B cell (primary cell): Measurements from ENCODE around the gene ATXN7. TPM values are rescaled to one million over a fixed set of nuclear protein-coding genes. Genes with fewer than 3 reads are reported as not detected.

Experiments used
- ATAC-seq: fragments of 200-7000 bp; cut with Tn5 transposase; one replicate; pipeline ENCODE4 v1.10.0; 2021; ENCODE audit warnings: low read depth, mild to moderate bottlenecking, moderate number of reproducible peaks, moderate library complexity
- CTCF ChIA-PET: fragments of 350-600 bp; sonication (Branson Sonifier 250); formaldehyde crosslinking; loops from one replicate; lab custom pipeline; 2021; ENCODE audit warnings: antibody characterized with exemption, inconsistent platforms; lab: Charles Lee
- POLR2A ChIA-PET: fragments of 350-600 bp; sonication (Branson Sonifier 250); formaldehyde crosslinking; loops from one replicate; lab custom pipeline; 2021; ENCODE audit warnings: antibody characterized with exemption; lab: Charles Lee
- DNase-seq: peaks from one replicate; pipeline ENCODE4 v3.0.0; 2013
- H2AFZ ChIP-seq: 2 replicates; pipeline ENCODE4 v1.6.1; 2012; ENCODE audit warnings: mild to moderate bottlenecking, low read depth, low read length; ENCODE audit not compliant: insufficient read depth, poor library complexity, severe bottlenecking
- H3K27ac ChIP-seq, 2 donors: 1 replicate in 1 of 2; 2 replicates in 1 of 2; pipeline ENCODE4 v1.5.1; 2012 to 2013; ENCODE audit warnings: low read length in 2 of 2, mild to moderate bottlenecking in 2 of 2, moderate library complexity in 1 of 2
- H3K27me3 ChIP-seq, 4 experiments: fragments of 200-600 bp in 1 of 4; sonication (generic) in 1 of 4; replicated peaks in 1 of 4; 1 replicate in 2 of 4; 2 replicates in 2 of 4; pipeline versions ENCODE4 v1.6.1 to v1.7.0; 2013 to 2016; ENCODE audit warnings: low read length in 3 of 4, mild to moderate bottlenecking in 2 of 4, mixed read lengths in 1 of 4, moderate library complexity in 1 of 4; ENCODE audit not compliant: insufficient read depth in 4 of 4, control insufficient read depth in 3 of 4; ENCODE audit errors: control extremely low read depth in 1 of 4
- H3K36me3 ChIP-seq, 2 experiments: replicated peaks in 1 of 2; 1 replicate in 1 of 2; 2 replicates in 1 of 2; pipeline versions ENCODE4 v1.6.1 to v1.7.1; 2013; ENCODE audit warnings: low read length in 1 of 2; ENCODE audit not compliant: insufficient read depth in 2 of 2, control insufficient read depth in 1 of 2; ENCODE audit errors: control extremely low read depth in 1 of 2, extremely low read depth in 1 of 2
- H3K4me1 ChIP-seq, 2 donors: fragments of 200-600 bp in 1 of 2; sonication (generic) in 1 of 2; 1 replicate in 1 of 2; 2 replicates in 1 of 2; pipeline versions ENCODE4 v1.5.1 to v1.6.1; 2013 to 2017; ENCODE audit warnings: low read length in 2 of 2; ENCODE audit not compliant: control insufficient read depth in 2 of 2, insufficient read depth in 2 of 2
- H3K4me2 ChIP-seq: replicated peaks from 2 replicates; pipeline ENCODE3; 2012; ENCODE audit warnings: mild to moderate bottlenecking, low read depth, low read length; ENCODE audit not compliant: poor library complexity, severe bottlenecking
- H3K4me3 ChIP-seq, 5 experiments: fragments of 200-600 bp in 1 of 5; sonication (generic) in 1 of 5; 1 replicate in 3 of 5; 2 replicates in 2 of 5; pipeline versions ENCODE4 v1.5.1 to v1.7.0; 2011 to 2016; ENCODE audit warnings: low read length in 4 of 5, mild to moderate bottlenecking in 4 of 5, low read depth in 2 of 5, control low read depth in 1 of 5, moderate library complexity in 1 of 5; ENCODE audit not compliant: insufficient read depth in 1 of 5; ENCODE audit errors: control extremely low read depth in 1 of 5, extremely low read depth in 1 of 5
- H3K79me2 ChIP-seq: fragments of 200-600 bp; sonication (generic); one replicate; pipeline ENCODE4 v1.6.0; 2016; ENCODE audit warnings: low read length; ENCODE audit not compliant: control insufficient read depth, insufficient read depth
- H3K9ac ChIP-seq: fragments of 200-600 bp; sonication (generic); 2 replicates; pipeline ENCODE4 v1.6.1; 2017; ENCODE audit warnings: mild to moderate bottlenecking, low read length, moderate library complexity
- H3K9me3 ChIP-seq, 3 donors: one replicate each; pipeline versions ENCODE4 v1.6.1 to v1.7.1; 2013; ENCODE audit warnings: low read length in 2 of 3; ENCODE audit not compliant: control insufficient read depth in 2 of 3, insufficient read depth in 1 of 3; ENCODE audit errors: control extremely low read depth in 1 of 3
- H4K20me1 ChIP-seq: 2 replicates; pipeline ENCODE4 v1.6.0; 2012; ENCODE audit warnings: mild to moderate bottlenecking, low read length; ENCODE audit not compliant: insufficient read depth, control insufficient read depth, poor library complexity, severe bottlenecking
- H3K27ac Mint-ChIP-seq: one replicate; pipeline ENCODE4 v1.8.0; 2021; ENCODE audit warnings: mixed read lengths
- H3K27me3 Mint-ChIP-seq: one replicate; pipeline ENCODE4 v1.8.0; 2021; ENCODE audit warnings: mixed read lengths
- H3K4me1 Mint-ChIP-seq: one replicate; pipeline ENCODE4 v1.8.0; 2021; ENCODE audit warnings: mixed read lengths
- H3K4me3 Mint-ChIP-seq: one replicate; pipeline ENCODE4 v1.8.0; 2021; ENCODE audit warnings: mixed read lengths
- H3K9me3 Mint-ChIP-seq: one replicate; pipeline ENCODE4 v1.8.0; 2022; ENCODE audit warnings: mixed read lengths; ENCODE audit not compliant: insufficient read depth
- EZH2 ChIP-seq: IDR thresholded peaks from 2 replicates; pipeline ENCODE4 v1.6.1; 2012; ENCODE audit warnings: borderline replicate concordance, low read depth, mild to moderate bottlenecking, moderate library complexity, low read length; ENCODE audit not compliant: insufficient read depth, poor library complexity, severe bottlenecking
- WGBS: methylation state at CpG from one replicate; pipeline ENCODE4 v1.1.5; 2013; ENCODE audit warnings: missing lambda C conversion rate; ENCODE audit not compliant: insufficient coverage; 5-methylcytosine and 5-hydroxymethylcytosine counted together
- intact Hi-C: fragments of 100-400 bp; cut with micrococcal nuclease; formaldehyde crosslinking; loops from one replicate; pipeline ENCODE4 v1.10.0; 2022
- polyA plus RNA-seq: library from polyadenylated mRNA; depleted of rRNA; stranded (reverse); fragments of >200 nt; gene quantifications from 2 replicates; pipeline ENCODE4 v1.2.3, GENCODE V29; 2012
- total RNA-seq, 2 donors: library from RNA; stranded (reverse); fragments of 120-200 nt in 1 of 2; gene quantifications; 1 replicate in 1 of 2; 2 replicates in 1 of 2; pipeline versions ENCODE4 v1.2.3 to v1.2.4, GENCODE V29; 2013 to 2022
- TF ChIP-seq, protein P1 (sequence below): fragments of 200-600 bp; IDR thresholded peaks from one replicate; pipeline ENCODE4 v1.8.0; 2022; ENCODE audit warnings: antibody characterized with exemption, mild to moderate bottlenecking

Gene ATXN7
- total and polyA plus RNA-seq, 2 donors (not counting 1 experiment from before 2014, with no cell fraction given), result 18.1 to 74.3 TPM

DNA sequence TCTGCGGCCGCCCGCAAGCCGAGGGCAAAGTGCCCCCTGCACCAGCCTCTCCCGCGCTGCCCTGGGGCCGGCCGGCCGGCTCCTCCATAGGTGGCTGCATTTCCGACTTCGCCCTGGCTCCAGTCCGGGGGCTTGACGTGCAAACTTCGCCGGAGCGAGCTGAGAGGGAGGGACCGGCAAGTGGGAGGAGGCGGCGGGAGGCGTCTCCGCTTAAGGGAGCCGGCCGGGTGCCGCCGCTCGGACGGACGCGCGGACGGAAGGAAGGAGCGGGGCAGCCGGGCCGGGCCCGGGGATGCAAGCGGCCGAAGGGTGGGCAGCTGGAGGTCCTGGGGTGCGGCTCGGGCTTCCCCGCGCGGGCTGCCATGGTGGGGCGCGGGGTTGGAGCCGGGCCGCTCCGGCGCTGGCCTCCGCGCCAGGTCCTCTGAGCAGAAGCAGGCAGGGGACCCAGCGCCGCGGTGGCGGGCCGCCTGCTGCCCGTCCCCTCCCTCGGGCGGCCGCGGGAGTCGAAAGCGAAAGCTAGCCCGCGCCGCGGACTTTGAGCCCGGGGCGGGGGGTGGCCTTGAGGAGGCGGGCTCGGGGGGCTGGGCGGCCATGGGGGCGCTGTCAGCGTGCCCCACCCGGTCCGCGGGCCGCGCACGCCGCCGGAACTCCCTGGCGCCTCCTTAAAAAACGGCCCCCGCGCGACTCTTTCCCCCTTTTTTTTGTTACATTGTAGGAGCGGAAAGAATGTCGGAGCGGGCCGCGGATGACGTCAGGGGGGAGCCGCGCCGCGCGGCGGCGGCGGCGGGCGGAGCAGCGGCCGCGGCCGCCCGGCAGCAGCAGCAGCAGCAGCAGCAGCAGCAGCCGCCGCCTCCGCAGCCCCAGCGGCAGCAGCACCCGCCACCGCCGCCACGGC, 48.5 kb downstream of the ATXN7 start, which contains the start of gene SCAANT1:
SCAANT1 (minus strand) TSS at position 511 of the 895 bp plus-strand sequence.
- Histone ChIP-seq H4K20me1 (no peaks in the 10 kb centered on the region), H3K79me2 (peaks cover 2% of the 10 kb centered on the region), H2AFZ (peak within 1 kb of the TSS; percentile 81), H3K4me3 (peak within 1 kb of the TSS; percentile 54 to 73 (median 63)), H3K27me3 (no peaks in the 10 kb centered on the region), H3K4me1 (peaks cover 17 to 25% of the 10 kb centered on the region in 2 donors), H3K27ac (peak within 1 kb of the TSS; percentile 70 to 87), H3K9ac (peak within 1 kb of the TSS; percentile 83), H3K4me2 (peak within 1 kb of the TSS; percentile 88), H3K9me3 (no peaks in the 10 kb centered on the region), H3K36me3 (peaks cover 0 to 11% of the 10 kb centered on the region in 2 experiments)
- no peaks in the 10 kb centered on the region for H3K27me3 Mint-ChIP-seq
- peak; percentile 70 for ATAC-seq
- TF ChIP-seq EZH2, result no peak
- TF ChIP-seq, protein P1, sequence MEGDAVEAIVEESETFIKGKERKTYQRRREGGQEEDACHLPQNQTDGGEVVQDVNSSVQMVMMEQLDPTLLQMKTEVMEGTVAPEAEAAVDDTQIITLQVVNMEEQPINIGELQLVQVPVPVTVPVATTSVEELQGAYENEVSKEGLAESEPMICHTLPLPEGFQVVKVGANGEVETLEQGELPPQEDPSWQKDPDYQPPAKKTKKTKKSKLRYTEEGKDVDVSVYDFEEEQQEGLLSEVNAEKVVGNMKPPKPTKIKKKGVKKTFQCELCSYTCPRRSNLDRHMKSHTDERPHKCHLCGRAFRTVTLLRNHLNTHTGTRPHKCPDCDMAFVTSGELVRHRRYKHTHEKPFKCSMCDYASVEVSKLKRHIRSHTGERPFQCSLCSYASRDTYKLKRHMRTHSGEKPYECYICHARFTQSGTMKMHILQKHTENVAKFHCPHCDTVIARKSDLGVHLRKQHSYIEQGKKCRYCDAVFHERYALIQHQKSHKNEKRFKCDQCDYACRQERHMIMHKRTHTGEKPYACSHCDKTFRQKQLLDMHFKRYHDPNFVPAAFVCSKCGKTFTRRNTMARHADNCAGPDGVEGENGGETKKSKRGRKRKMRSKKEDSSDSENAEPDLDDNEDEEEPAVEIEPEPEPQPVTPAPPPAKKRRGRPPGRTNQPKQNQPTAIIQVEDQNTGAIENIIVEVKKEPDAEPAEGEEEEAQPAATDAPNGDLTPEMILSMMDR, result no peak
- peak within 1 kb of the TSS; percentile 97 for H3K27ac Mint-ChIP-seq
- peak; percentile 89 for DNase-seq
- POLR2A ChIA-PET, result interaction anchor here (0.6 to 1.8 kb wide), 3 partner anchors 10 to 48 kb away, joined by 3 to 8 read pairs (median 6); partner anchors contain the start of genes ATXN7 and THOC7
- no peaks in the 10 kb centered on the region for H3K9me3 Mint-ChIP-seq
- CTCF ChIA-PET, result interaction anchor here (0.7 to 1.8 kb wide), 7 partner anchors 16 to 115 kb away, joined by 3 to 12 read pairs (median 5); partner anchors contain the start of genes ATXN7, PSMD6 and THOC7
- H3K4me3 Mint-ChIP-seq, result peak within 1 kb of the TSS; percentile 95
- peaks cover 28% of the 10 kb centered on the region for H3K4me1 Mint-ChIP-seq
- WGBS, result under 1% methylated on average over 115 of the region's 115 CpGs
- intact Hi-C loops, result loop anchor here (1.0 to 5.0 kb wide), 5 partner anchors 10 to 111 kb away; partner anchors contain the start of gene PSMD6
